Gastroesophageal sphincter (tissue), 4 donors: ENCODE results near the gene STAC2. TPM values are rescaled to one million over a fixed set of nuclear protein-coding genes. Genes with fewer than 3 reads are reported as not detected.

Experiments used
- ATAC-seq: fragments of 150-250 bp; one replicate; pipeline ENCODE4 v1.9.1; 2016; ENCODE audit warnings: mild to moderate bottlenecking, moderate library complexity
- H3K27ac ChIP-seq, 4 donors: fragments of 200-600 bp; sonication (generic) in 3 of 4; 1 replicate in 3 of 4; 2 replicates in 1 of 4; pipeline ENCODE4 v1.5.1; 2016 to 2019
- H3K27me3 ChIP-seq: fragments of 200-600 bp; sonication (generic); one replicate; pipeline ENCODE4 v1.5.1; 2019
- H3K36me3 ChIP-seq, 2 donors: fragments of 200-600 bp; sonication (generic); one replicate each; pipeline ENCODE4 v1.5.1; 2019; ENCODE audit warnings: control low read depth in 1 of 2
- H3K4me1 ChIP-seq, 3 donors: fragments of 200-600 bp; sonication (generic); 1 replicate in 2 of 3; 2 replicates in 1 of 3; pipeline ENCODE4 v1.5.1; 2016 to 2019; ENCODE audit warnings: control low read depth in 2 of 3
- H3K4me3 ChIP-seq, 2 donors: fragments of 200-600 bp; sonication (generic); one replicate each; pipeline ENCODE4 v1.5.1; 2019; ENCODE audit warnings: mild to moderate bottlenecking in 1 of 2, moderate library complexity in 1 of 2
- H3K9me3 ChIP-seq, 3 donors: fragments of 200-600 bp; sonication (generic); one replicate each; pipeline ENCODE4 v1.5.1; 2017 to 2019; ENCODE audit warnings: control low read depth in 2 of 3
- CTCF ChIP-seq, 4 experiments: fragments of 200-600 bp in 2 of 4; fragments of 450-650 bp in 2 of 4; sonication (generic) in 1 of 4; IDR thresholded peaks; one replicate each; pipeline ENCODE4 v1.5.1; 2017 to 2019; ENCODE audit warnings: antibody characterized with exemption in 4 of 4, mild to moderate bottlenecking in 2 of 4, moderate library complexity in 2 of 4
- EP300 ChIP-seq: sonication (generic); formaldehyde crosslinking; IDR thresholded peaks from one replicate; pipeline ENCODE4 v1.6.1; 2017; ENCODE audit warnings: antibody characterized with exemption, mild to moderate bottlenecking
- POLR2A ChIP-seq, 2 donors: fragments of 450-650 bp; IDR thresholded peaks; one replicate each; pipeline ENCODE4 v1.6.1; 2017; ENCODE audit warnings: antibody characterized with exemption in 2 of 2, mild to moderate bottlenecking in 2 of 2, moderate library complexity in 1 of 2
- POLR2AphosphoS5 ChIP-seq: sonication (generic); formaldehyde crosslinking; IDR thresholded peaks from one replicate; pipeline ENCODE4 v1.6.1; 2017; ENCODE audit warnings: antibody characterized with exemption
- whole genome bisulfite sequencing, 2 donors: methylation state at CpG; one replicate each; pipeline ENCODE4 v1.1.5; 2018; ENCODE audit warnings: low coverage in 1 of 2; 5-methylcytosine and 5-hydroxymethylcytosine counted together
- total RNA-seq, 4 donors: library from RNA; depleted of rRNA; stranded (reverse); fragments of >200 nt; gene quantifications; one replicate each; pipeline ENCODE4 v1.1.0, GENCODE V29; 2016

STAC2 gene
- under 1 TPM in 2 of 4 donors, not detected in 2; 0.13 to 0.57 TPM for total RNA-seq

DNA sequence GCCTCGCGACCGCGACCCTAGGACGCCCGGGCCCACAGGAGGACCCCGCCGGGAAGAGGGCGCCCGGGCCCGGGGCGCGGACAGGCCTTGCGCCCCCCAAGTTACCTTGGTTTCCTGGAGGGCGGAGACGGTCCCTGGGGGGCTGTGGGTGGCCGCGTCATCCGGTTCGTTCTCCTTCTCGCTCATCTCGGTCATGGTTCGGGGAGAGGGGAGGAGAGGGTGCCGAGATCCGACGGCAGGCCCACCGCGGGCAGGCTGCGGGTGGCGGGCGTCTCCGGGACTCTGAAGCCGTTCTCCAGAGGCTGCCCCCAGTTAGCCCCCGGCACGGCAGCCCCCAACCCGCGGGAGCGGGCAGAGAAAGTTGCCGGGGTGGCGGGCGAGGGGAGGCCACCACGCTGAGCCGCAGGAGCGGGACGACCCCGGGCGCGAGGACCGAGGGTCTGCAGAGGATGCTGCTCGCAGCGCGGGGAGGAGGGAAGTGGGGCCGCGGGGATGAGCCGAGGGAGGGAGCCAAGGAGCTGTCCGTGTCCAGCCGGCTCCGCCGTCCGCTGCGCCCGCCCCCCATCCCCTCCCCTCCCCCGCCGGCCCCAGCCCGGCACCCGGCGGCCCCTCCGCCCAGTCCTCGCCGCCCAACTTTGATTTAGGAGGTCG, at the start of gene STAC2:
TSS of gene STAC2 (minus strand) at position 638 of the 651 bp plus-strand sequence. CDS start at position 195, 443 bp downstream.
- peaks cover 70% of the 10 kb centered on the region for H3K27me3 ChIP-seq
- no peak for TF ChIP-seq POLR2AphosphoS5
- no peak for TF ChIP-seq POLR2A (IDR thresholded peaks at IDR 0.05)
- TF ChIP-seq CTCF (IDR thresholded peaks at IDR 0.05) = no peak
- no peak for TF ChIP-seq EP300
- H3K36me3 ChIP-seq = no peaks in the 10 kb centered on the region
- no peak within 1 kb of the TSS for H3K27ac ChIP-seq
- ATAC-seq = no peak
- H3K4me1 ChIP-seq = peaks cover 0 to 23% (median 18%) of the 10 kb centered on the region in 3 donors
- no peaks in the 10 kb centered on the region for H3K9me3 ChIP-seq
- no CpG with 5 or more reads among the region's 71 CpGs for WGBS, 2 donors
- H3K4me3 ChIP-seq = peak within 1 kb of the TSS; percentile 15 to 54

- TF ChIP-seq EP300 (no peak), POLR2AphosphoS5 (no peak), POLR2A (IDR thresholded peaks at IDR 0.05) (no peak), CTCF (IDR thresholded peaks at IDR 0.05) (no peak)
- H3K36me3 ChIP-seq = peaks cover 0 to 93% of the 10 kb centered on the region in 2 donors
- H3K27me3 ChIP-seq = no peaks in the 10 kb centered on the region
- WGBS, 2 donors = no CpG with 5 or more reads among the region's 3 CpGs
- no peak overlapping the region for H3K27ac ChIP-seq
- ATAC-seq = no peak
- no peaks in the 10 kb centered on the region for H3K9me3 ChIP-seq
- H3K4me1 ChIP-seq = no peaks in the 10 kb centered on the region
- H3K4me3 ChIP-seq = no peak overlapping the region
These were observed 45.8 kb upstream of the STAC2 start for GRCh38 chr17:39271546-39271945.

- H3K27ac ChIP-seq = no peak overlapping the region
- peak in 1 of 4 experiments; percentile 17 for TF ChIP-seq CTCF (IDR thresholded peaks at IDR 0.05)
- TF ChIP-seq EP300 = no peak
These were observed 45.2 kb upstream of the STAC2 start for GRCh38 chr17:39270923-39271322.

GRCh38 chr17:39264119-39264518, 38.4 kb upstream of the STAC2 start:
- 55 to 73% methylated on average over 3 to 5 of the region's 5 CpGs for WGBS, 2 donors
- H3K4me1 ChIP-seq = no peaks in the 10 kb centered on the region
- H3K36me3 ChIP-seq = peaks cover 2 to 99% of the 10 kb centered on the region in 2 donors
- no peak overlapping the region for H3K27ac ChIP-seq
- H3K9me3 ChIP-seq = no peaks in the 10 kb centered on the region
- TF ChIP-seq POLR2A (IDR thresholded peaks at IDR 0.05) = no peak
- no peak for TF ChIP-seq EP300
- TF ChIP-seq CTCF (IDR thresholded peaks at IDR 0.05) = no peak
- TF ChIP-seq POLR2AphosphoS5 = no peak
- H3K27me3 ChIP-seq = no peaks in the 10 kb centered on the region
- ATAC-seq = peak; percentile 89
- no peak overlapping the region for H3K4me3 ChIP-seq

More at GRCh38 chr17:39270923-39271322, 45.2 kb upstream of the STAC2 start:
- H3K36me3 ChIP-seq = peaks cover 0 to 95% of the 10 kb centered on the region in 2 donors
- no peak overlapping the region for H3K4me3 ChIP-seq
- 37 to 44% methylated on average over 3 of the region's 3 CpGs for WGBS, 2 donors
- no peaks in the 10 kb centered on the region for H3K4me1 ChIP-seq
- no peaks in the 10 kb centered on the region for H3K27me3 ChIP-seq
- no peak for ATAC-seq
- H3K9me3 ChIP-seq = no peaks in the 10 kb centered on the region

DNA sequence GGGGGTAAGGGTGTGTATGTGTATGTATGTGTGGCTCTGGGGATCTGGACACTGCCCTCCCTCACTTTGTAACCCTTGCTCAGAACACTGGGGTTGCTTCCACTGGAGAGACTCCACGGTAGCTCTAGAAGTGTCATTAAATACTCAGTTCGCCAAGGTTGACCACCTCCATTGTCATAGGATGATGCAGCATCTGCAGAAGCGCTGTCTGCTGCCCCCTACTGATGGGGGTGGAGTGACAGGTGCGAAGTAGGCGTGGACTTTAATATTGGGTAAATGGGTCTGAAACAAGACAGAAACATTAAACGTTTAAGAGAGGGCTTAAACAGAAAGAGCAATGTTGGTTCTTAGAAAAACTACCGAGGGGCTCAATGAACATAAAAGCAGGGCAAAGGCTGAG, 35.5 kb upstream of the STAC2 start:
- 57 to 76% methylated on average over 2 to 5 of the region's 7 CpGs for WGBS, 2 donors
- Histone ChIP-seq H3K27me3 (no peaks in the 10 kb centered on the region), H3K4me3 (no peak overlapping the region), H3K27ac (no peak overlapping the region), H3K9me3 (no peaks in the 10 kb centered on the region), H3K36me3 (peaks cover 6 to 99% of the 10 kb centered on the region in 2 donors), H3K4me1 (no peaks in the 10 kb centered on the region)
- TF ChIP-seq POLR2A (IDR thresholded peaks at IDR 0.05) = no peak
- TF ChIP-seq CTCF (IDR thresholded peaks at IDR 0.05) = no peak
- no peak for TF ChIP-seq POLR2AphosphoS5
- TF ChIP-seq EP300 = no peak
- ATAC-seq = no peak
